Uterus (tissue), 2 donors: ENCODE data around the gene FITM1.

ENCODE experiments used
- CTCF ChIP-seq, 4 experiments: fragments of 200-600 bp in 2 of 4; fragments of 450-650 bp in 2 of 4; sonication (generic) in 2 of 4; IDR thresholded peaks; one replicate each; pipeline ENCODE4 v1.5.1; 2016 to 2019; ENCODE audit warnings: antibody characterized with exemption in 4 of 4, mild to moderate bottlenecking in 2 of 4, moderate library complexity in 1 of 4
- POLR2A ChIP-seq, 2 donors: fragments of 450-650 bp; IDR thresholded peaks; one replicate each; pipeline ENCODE4 v1.6.1; 2016; ENCODE audit warnings: antibody characterized with exemption in 2 of 2, mild to moderate bottlenecking in 1 of 2, moderate library complexity in 1 of 2

DNA sequence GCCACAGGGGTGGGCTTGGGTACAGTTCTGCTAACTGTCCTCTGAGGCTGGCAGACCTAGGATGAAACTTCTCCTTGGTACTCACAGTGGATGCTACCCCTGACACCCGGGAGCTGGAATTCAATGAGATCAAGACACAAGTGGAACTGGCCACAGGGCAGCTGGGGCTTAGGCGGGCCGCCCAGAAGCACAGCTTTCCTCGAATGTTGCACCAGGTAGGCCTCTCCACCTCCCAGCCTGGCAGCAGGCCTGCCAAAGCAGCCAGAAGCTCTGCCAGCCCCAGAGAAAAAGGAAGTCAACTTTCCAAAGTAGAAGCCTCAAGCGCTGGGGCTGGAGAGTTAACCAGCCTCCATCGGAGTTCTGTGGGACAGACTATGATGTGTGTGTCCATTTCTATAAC is 13.3 kb upstream of the FITM1 start:
- TF ChIP-seq CTCF (IDR thresholded peaks at IDR 0.05) (no peak), POLR2A (IDR thresholded peaks at IDR 0.05) (no peak)
